B cell (primary cell): ENCODE measurements around the gene SPACA9. TPM values are rescaled to one million over a fixed set of nuclear protein-coding genes. Genes with fewer than 3 reads are reported as not detected.

Source experiments
- ATAC-seq: fragments of 200-7000 bp; cut with Tn5 transposase; one replicate; pipeline ENCODE4 v1.10.0; 2021; ENCODE audit warnings: low read depth, mild to moderate bottlenecking, moderate number of reproducible peaks, moderate library complexity
- CTCF ChIA-PET: fragments of 350-600 bp; sonication (Branson Sonifier 250); formaldehyde crosslinking; loops from one replicate; lab custom pipeline; 2021; ENCODE audit warnings: antibody characterized with exemption, inconsistent platforms; lab: Charles Lee
- POLR2A ChIA-PET: fragments of 350-600 bp; sonication (Branson Sonifier 250); formaldehyde crosslinking; loops from one replicate; lab custom pipeline; 2021; ENCODE audit warnings: antibody characterized with exemption; lab: Charles Lee
- DNase-seq: peaks from one replicate; pipeline ENCODE4 v3.0.0; 2013
- H2AFZ ChIP-seq: 2 replicates; pipeline ENCODE4 v1.6.1; 2012; ENCODE audit warnings: mild to moderate bottlenecking, low read depth, low read length; ENCODE audit not compliant: insufficient read depth, poor library complexity, severe bottlenecking
- H3K27ac ChIP-seq, 2 donors: 1 replicate in 1 of 2; 2 replicates in 1 of 2; pipeline ENCODE4 v1.5.1; 2012 to 2013; ENCODE audit warnings: low read length in 2 of 2, mild to moderate bottlenecking in 2 of 2, moderate library complexity in 1 of 2
- H3K27me3 ChIP-seq, 4 experiments: fragments of 200-600 bp in 1 of 4; sonication (generic) in 1 of 4; replicated peaks in 1 of 4; 1 replicate in 2 of 4; 2 replicates in 2 of 4; pipeline versions ENCODE4 v1.6.1 to v1.7.0; 2013 to 2016; ENCODE audit warnings: low read length in 3 of 4, mild to moderate bottlenecking in 2 of 4, mixed read lengths in 1 of 4, moderate library complexity in 1 of 4; ENCODE audit not compliant: insufficient read depth in 4 of 4, control insufficient read depth in 3 of 4; ENCODE audit errors: control extremely low read depth in 1 of 4
- H3K36me3 ChIP-seq, 2 experiments: replicated peaks in 1 of 2; 1 replicate in 1 of 2; 2 replicates in 1 of 2; pipeline versions ENCODE4 v1.6.1 to v1.7.1; 2013; ENCODE audit warnings: low read length in 1 of 2; ENCODE audit not compliant: insufficient read depth in 2 of 2, control insufficient read depth in 1 of 2; ENCODE audit errors: control extremely low read depth in 1 of 2, extremely low read depth in 1 of 2
- H3K4me1 ChIP-seq, 2 donors: fragments of 200-600 bp in 1 of 2; sonication (generic) in 1 of 2; 1 replicate in 1 of 2; 2 replicates in 1 of 2; pipeline versions ENCODE4 v1.5.1 to v1.6.1; 2013 to 2017; ENCODE audit warnings: low read length in 2 of 2; ENCODE audit not compliant: control insufficient read depth in 2 of 2, insufficient read depth in 2 of 2
- H3K4me2 ChIP-seq: replicated peaks from 2 replicates; pipeline ENCODE3; 2012; ENCODE audit warnings: mild to moderate bottlenecking, low read depth, low read length; ENCODE audit not compliant: poor library complexity, severe bottlenecking
- H3K4me3 ChIP-seq, 5 experiments: fragments of 200-600 bp in 1 of 5; sonication (generic) in 1 of 5; 1 replicate in 3 of 5; 2 replicates in 2 of 5; pipeline versions ENCODE4 v1.5.1 to v1.7.0; 2011 to 2016; ENCODE audit warnings: low read length in 4 of 5, mild to moderate bottlenecking in 4 of 5, low read depth in 2 of 5, control low read depth in 1 of 5, moderate library complexity in 1 of 5; ENCODE audit not compliant: insufficient read depth in 1 of 5; ENCODE audit errors: control extremely low read depth in 1 of 5, extremely low read depth in 1 of 5
- H3K79me2 ChIP-seq: fragments of 200-600 bp; sonication (generic); one replicate; pipeline ENCODE4 v1.6.0; 2016; ENCODE audit warnings: low read length; ENCODE audit not compliant: control insufficient read depth, insufficient read depth
- H3K9ac ChIP-seq: fragments of 200-600 bp; sonication (generic); 2 replicates; pipeline ENCODE4 v1.6.1; 2017; ENCODE audit warnings: mild to moderate bottlenecking, low read length, moderate library complexity
- H3K9me3 ChIP-seq, 3 donors: one replicate each; pipeline versions ENCODE4 v1.6.1 to v1.7.1; 2013; ENCODE audit warnings: low read length in 2 of 3; ENCODE audit not compliant: control insufficient read depth in 2 of 3, insufficient read depth in 1 of 3; ENCODE audit errors: control extremely low read depth in 1 of 3
- H4K20me1 ChIP-seq: 2 replicates; pipeline ENCODE4 v1.6.0; 2012; ENCODE audit warnings: mild to moderate bottlenecking, low read length; ENCODE audit not compliant: insufficient read depth, control insufficient read depth, poor library complexity, severe bottlenecking
- H3K27ac Mint-ChIP-seq: one replicate; pipeline ENCODE4 v1.8.0; 2021; ENCODE audit warnings: mixed read lengths
- H3K27me3 Mint-ChIP-seq: one replicate; pipeline ENCODE4 v1.8.0; 2021; ENCODE audit warnings: mixed read lengths
- H3K4me1 Mint-ChIP-seq: one replicate; pipeline ENCODE4 v1.8.0; 2021; ENCODE audit warnings: mixed read lengths
- H3K4me3 Mint-ChIP-seq: one replicate; pipeline ENCODE4 v1.8.0; 2021; ENCODE audit warnings: mixed read lengths
- H3K9me3 Mint-ChIP-seq: one replicate; pipeline ENCODE4 v1.8.0; 2022; ENCODE audit warnings: mixed read lengths; ENCODE audit not compliant: insufficient read depth
- EZH2 ChIP-seq: IDR thresholded peaks from 2 replicates; pipeline ENCODE4 v1.6.1; 2012; ENCODE audit warnings: borderline replicate concordance, low read depth, mild to moderate bottlenecking, moderate library complexity, low read length; ENCODE audit not compliant: insufficient read depth, poor library complexity, severe bottlenecking
- WGBS: methylation state at CpG from one replicate; pipeline ENCODE4 v1.1.5; 2013; ENCODE audit warnings: missing lambda C conversion rate; ENCODE audit not compliant: insufficient coverage; 5-methylcytosine and 5-hydroxymethylcytosine counted together
- intact Hi-C: fragments of 100-400 bp; cut with micrococcal nuclease; formaldehyde crosslinking; loops from one replicate; pipeline ENCODE4 v1.10.0; 2022
- polyA plus RNA-seq: library from polyadenylated mRNA; depleted of rRNA; stranded (reverse); fragments of >200 nt; gene quantifications from 2 replicates; pipeline ENCODE4 v1.2.3, GENCODE V29; 2012
- total RNA-seq, 2 donors: library from RNA; stranded (reverse); fragments of 120-200 nt in 1 of 2; gene quantifications; 1 replicate in 1 of 2; 2 replicates in 1 of 2; pipeline versions ENCODE4 v1.2.3 to v1.2.4, GENCODE V29; 2013 to 2022
- TF ChIP-seq, protein P1 (sequence below): fragments of 200-600 bp; IDR thresholded peaks from one replicate; pipeline ENCODE4 v1.8.0; 2022; ENCODE audit warnings: antibody characterized with exemption, mild to moderate bottlenecking

Gene SPACA9
- total and polyA plus RNA-seq, 2 donors (not counting 1 experiment from before 2014, with no cell fraction given), result 2.8 to 4.5 TPM

GRCh38 chr9:132939169-132939568, 60.5 kb downstream of the SPACA9 start:
- ChIA-PET CTCF (interaction anchor here (1.5 kb wide), 1 partner anchor 39 kb away, joined by 5 read pairs; the partner anchor contains the start of gene GFI1B), POLR2A (no interaction called here)
- TF ChIP-seq, protein P1, sequence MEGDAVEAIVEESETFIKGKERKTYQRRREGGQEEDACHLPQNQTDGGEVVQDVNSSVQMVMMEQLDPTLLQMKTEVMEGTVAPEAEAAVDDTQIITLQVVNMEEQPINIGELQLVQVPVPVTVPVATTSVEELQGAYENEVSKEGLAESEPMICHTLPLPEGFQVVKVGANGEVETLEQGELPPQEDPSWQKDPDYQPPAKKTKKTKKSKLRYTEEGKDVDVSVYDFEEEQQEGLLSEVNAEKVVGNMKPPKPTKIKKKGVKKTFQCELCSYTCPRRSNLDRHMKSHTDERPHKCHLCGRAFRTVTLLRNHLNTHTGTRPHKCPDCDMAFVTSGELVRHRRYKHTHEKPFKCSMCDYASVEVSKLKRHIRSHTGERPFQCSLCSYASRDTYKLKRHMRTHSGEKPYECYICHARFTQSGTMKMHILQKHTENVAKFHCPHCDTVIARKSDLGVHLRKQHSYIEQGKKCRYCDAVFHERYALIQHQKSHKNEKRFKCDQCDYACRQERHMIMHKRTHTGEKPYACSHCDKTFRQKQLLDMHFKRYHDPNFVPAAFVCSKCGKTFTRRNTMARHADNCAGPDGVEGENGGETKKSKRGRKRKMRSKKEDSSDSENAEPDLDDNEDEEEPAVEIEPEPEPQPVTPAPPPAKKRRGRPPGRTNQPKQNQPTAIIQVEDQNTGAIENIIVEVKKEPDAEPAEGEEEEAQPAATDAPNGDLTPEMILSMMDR, result no peak
- TF ChIP-seq EZH2, result no peak
- no peak overlapping the region for H3K27ac Mint-ChIP-seq
- no peaks in the 10 kb centered on the region for H3K27me3 ChIP-seq
- H3K4me2 ChIP-seq, result no peak overlapping the region
- H3K4me3 ChIP-seq, result no peak overlapping the region
- no peaks in the 10 kb centered on the region for H3K9me3 ChIP-seq
- no peak overlapping the region for H2AFZ ChIP-seq
- peaks cover 85% of the 10 kb centered on the region for H3K79me2 ChIP-seq
- peaks cover 0 to 6% of the 10 kb centered on the region in 2 experiments for H3K36me3 ChIP-seq
- H3K4me1 ChIP-seq, result peaks cover 12 to 16% of the 10 kb centered on the region in 2 donors
- ATAC-seq, result no peak
- no peak overlapping the region for H3K4me3 Mint-ChIP-seq
- no CpG with 5 or more reads among the region's 1 CpG for WGBS
- no peak for DNase-seq
- H3K27ac ChIP-seq, result no peak overlapping the region
- no peaks in the 10 kb centered on the region for H3K27me3 Mint-ChIP-seq
- peaks cover 63% of the 10 kb centered on the region for H4K20me1 ChIP-seq
- intact Hi-C loops, result no loop called here
- H3K9ac ChIP-seq, result no peak overlapping the region
- no peaks in the 10 kb centered on the region for H3K9me3 Mint-ChIP-seq
- H3K4me1 Mint-ChIP-seq, result peaks cover 15% of the 10 kb centered on the region

Other genes with a start within 250 kb of the SPACA9 start
- gene DDX31, start 208.9 kb upstream of the SPACA9 start, total RNA-seq, result 22.2 and 22.7 TPM in 2 replicates
- gene DDX31, start 208.9 kb upstream of the SPACA9 start, polyA plus RNA-seq, result 16.4 and 18.8 TPM in 2 replicates
- 17.0 and 18.8 TPM in 2 replicates for gene GTF3C4, start 208.4 kb upstream of the SPACA9 start, total RNA-seq
- 1.5 and 2.5 TPM in 2 replicates for gene GTF3C4, start 208.4 kb upstream of the SPACA9 start, polyA plus RNA-seq
- gene AK8, start 614 bp upstream of the SPACA9 start, total RNA-seq, result 1.9 and 4.4 TPM in 2 replicates
- gene AK8, start 614 bp upstream of the SPACA9 start, polyA plus RNA-seq, result 1.8 and 8.6 TPM in 2 replicates
- 102 and 108 TPM in 2 replicates for gene TSC1, start 65.7 kb downstream of the SPACA9 start, total RNA-seq
- gene TSC1, start 65.7 kb downstream of the SPACA9 start, polyA plus RNA-seq, result 34.4 and 45.6 TPM in 2 replicates
- 0.85 TPM in 1 of 2 replicates, not detected in the other for gene GFI1B, start 99.8 kb downstream of the SPACA9 start, total RNA-seq
- 0.09 and 0.63 TPM in 2 replicates for gene GFI1B, start 99.8 kb downstream of the SPACA9 start, polyA plus RNA-seq
- gene GTF3C5, start 152.1 kb downstream of the SPACA9 start, total RNA-seq, result 77.3 and 80.5 TPM in 2 replicates
- 91.2 and 101 TPM in 2 replicates for gene GTF3C5, start 152.1 kb downstream of the SPACA9 start, polyA plus RNA-seq
- gene CEL, start 183.1 kb downstream of the SPACA9 start, total RNA-seq, result 0.57 and 0.61 TPM in 2 replicates
- 0.51 and 0.75 TPM in 2 replicates for gene CEL, start 183.1 kb downstream of the SPACA9 start, polyA plus RNA-seq
- 55.7 and 62.4 TPM in 2 replicates for gene RALGDS, start 242.3 kb downstream of the SPACA9 start, total RNA-seq
- 87.9 and 88.0 TPM in 2 replicates for gene RALGDS, start 242.3 kb downstream of the SPACA9 start, polyA plus RNA-seq